SU-DHL-6 (cell line): ENCODE data around the gene VDR.
A peak's percentile ranks its signal among the peaks of the same experiment; 100 is the strongest.

Experiments
- H2AFZ ChIP-seq: fragments of 200-600 bp; sonication (generic); 2 replicates; pipeline ENCODE4 v1.6.1; 2014; ENCODE audit warnings: low read depth, mild to moderate bottlenecking, moderate library complexity, mixed read lengths, antibody characterized with exemption, low read length; ENCODE audit not compliant: severe bottlenecking
- H3F3A ChIP-seq: fragments of 200-600 bp; shearing (Covaris generic); 2 replicates; pipeline ENCODE4 v1.6.0; 2016; ENCODE audit warnings: antibody characterized with exemption, mild to moderate bottlenecking; ENCODE audit not compliant: insufficient read depth
- H3K27ac ChIP-seq: fragments of 200-600 bp; sonication (generic); 2 replicates; pipeline ENCODE4 v1.5.1; 2016; ENCODE audit warnings: low read depth, mild to moderate bottlenecking, low read length, moderate library complexity, mixed read lengths
- H3K27me3 ChIP-seq: fragments of 200-600 bp; sonication (generic), shearing (Covaris generic); 2 replicates; pipeline ENCODE4 v1.6.0; 2014; ENCODE audit warnings: mild to moderate bottlenecking, low read length
- H3K36me3 ChIP-seq: fragments of 200-600 bp; sonication (generic); 2 replicates; pipeline ENCODE4 v1.6.1; 2014; ENCODE audit warnings: mild to moderate bottlenecking, low read length, mixed read lengths
- H3K4me2 ChIP-seq: fragments of 300-600, 200-600 bp; shearing (Covaris generic), sonication (generic); 2 replicates; pipeline ENCODE4 v1.6.0; 2014; ENCODE audit warnings: low read length, low read depth, mild to moderate bottlenecking; ENCODE audit not compliant: poor library complexity, severe bottlenecking
- H3K4me3 ChIP-seq: fragments of 200-600 bp; sonication (generic); 2 replicates; pipeline ENCODE4 v1.5.1; 2014; ENCODE audit warnings: antibody characterized with exemption, low read length, mild to moderate bottlenecking, mixed read lengths; ENCODE audit not compliant: insufficient read depth, poor library complexity, severe bottlenecking
- H3K79me2 ChIP-seq: fragments of 200-600 bp; sonication (generic); 2 replicates; pipeline ENCODE4 v1.6.1; 2014; ENCODE audit warnings: mild to moderate bottlenecking, low read length, moderate library complexity; ENCODE audit not compliant: insufficient read depth
- H3K9ac ChIP-seq: fragments of 200-600 bp; sonication (generic); 2 replicates; pipeline ENCODE4 v1.7.0; 2014; ENCODE audit warnings: mild to moderate bottlenecking, low read length
- H3K9me2 ChIP-seq: fragments of 200-600 bp; sonication (generic); replicated peaks from 2 replicates; pipeline ENCODE4 v1.6.1; 2014; ENCODE audit warnings: low read length; ENCODE audit not compliant: insufficient read depth
- H3K9me3 ChIP-seq: fragments of 200-600 bp; sonication (generic); 2 replicates; pipeline ENCODE4 v1.6.1; 2014; ENCODE audit warnings: low read length, mixed read lengths; ENCODE audit not compliant: insufficient read depth
- H4K20me1 ChIP-seq: fragments of 200-600 bp; sonication (generic); 2 replicates; pipeline ENCODE4 v1.6.1; 2014; ENCODE audit warnings: low read depth, mild to moderate bottlenecking, antibody characterized with exemption, low read length, moderate library complexity, mixed read lengths
- CTCF ChIP-seq: fragments of 200-600 bp; sonication (generic); IDR thresholded peaks from one replicate; pipeline ENCODE4 v1.5.1; 2017; ENCODE audit warnings: antibody characterized with exemption, mild to moderate bottlenecking, low read length, moderate library complexity; ENCODE audit not compliant: insufficient read depth, poor library complexity, severe bottlenecking
- EZH2phosphoT487 ChIP-seq: fragments of 200-600 bp; sonication (generic), shearing (Covaris generic); conservative IDR thresholded peaks from 2 replicates; pipeline ENCODE4 v1.6.1; 2018; ENCODE audit warnings: mild to moderate bottlenecking, antibody characterized with exemption, low read length, moderate library complexity, mixed read lengths

VDR gene

GRCh38 chr12:47808574-47809365 lies 96.0 kb downstream of the VDR start:
- Histone ChIP-seq H2AFZ (no peak overlapping the region), H3K4me3 (no peak overlapping the region), H3K9me3 (no peaks in the 10 kb centered on the region), H3K79me2 (peaks cover 38% of the 10 kb centered on the region), H3K9ac (peak overlapping the region; percentile 19; the same call in 1 of the 2 replicates), H3F3A (peaks cover 42% of the 10 kb centered on the region), H3K27me3 (no peaks in the 10 kb centered on the region), H4K20me1 (no peaks in the 10 kb centered on the region; the same call in 1 of the 2 replicates), H3K4me2 (peak overlapping the region; percentile 84), H3K27ac (peak overlapping the region; percentile 52), H3K9me2 (no peaks in the 10 kb centered on the region), H3K36me3 (no peaks in the 10 kb centered on the region)
- TF ChIP-seq EZH2phosphoT487, result no peak
- TF ChIP-seq CTCF, result peak; percentile 16

- TF ChIP-seq CTCF (no peak), EZH2phosphoT487 (no peak)
- peak overlapping the region; percentile 19; the same call in 1 of the 2 replicates for H3K9ac ChIP-seq
- peaks cover 32% of the 10 kb centered on the region for H3K79me2 ChIP-seq
- H3K27me3 ChIP-seq, result no peaks in the 10 kb centered on the region
- peak overlapping the region; percentile 52 for H3K27ac ChIP-seq
- no peaks in the 10 kb centered on the region for H3K9me2 ChIP-seq
- H3K36me3 ChIP-seq, result no peaks in the 10 kb centered on the region
- no peaks in the 10 kb centered on the region; the same call in 1 of the 2 replicates for H4K20me1 ChIP-seq
- no peaks in the 10 kb centered on the region for H3K9me3 ChIP-seq
- H3K4me2 ChIP-seq, result peak overlapping the region; percentile 84
- H2AFZ ChIP-seq, result no peak overlapping the region
- H3F3A ChIP-seq, result peaks cover 38% of the 10 kb centered on the region
- H3K4me3 ChIP-seq, result no peak overlapping the region
These were observed 96.7 kb downstream of the VDR start for GRCh38 chr12:47808050-47808449.

GRCh38 chr12:47807338-47807737 lies 97.5 kb downstream of the VDR start:
- Histone ChIP-seq H3K79me2 (peaks cover 27% of the 10 kb centered on the region), H3K4me2 (no peak overlapping the region), H3K9me2 (no peaks in the 10 kb centered on the region), H4K20me1 (no peaks in the 10 kb centered on the region; the same call in 1 of the 2 replicates), H2AFZ (no peak overlapping the region), H3K27ac (peak overlapping the region; percentile 52), H3K4me3 (no peak overlapping the region), H3K9ac (no peak overlapping the region), H3F3A (peaks cover 33% of the 10 kb centered on the region), H3K9me3 (no peaks in the 10 kb centered on the region), H3K27me3 (no peaks in the 10 kb centered on the region), H3K36me3 (no peaks in the 10 kb centered on the region)
- TF ChIP-seq EZH2phosphoT487 (no peak), CTCF (no peak)
